ENCODE measurements around the gene RAD51. TPM values are rescaled to one million over a fixed set of nuclear protein-coding genes. Genes with fewer than 3 reads are reported as not detected.

The RAD51 gene
- total and polyA plus RNA-seq, 2 donors: 1.2 to 12.3 TPM

DNA sequence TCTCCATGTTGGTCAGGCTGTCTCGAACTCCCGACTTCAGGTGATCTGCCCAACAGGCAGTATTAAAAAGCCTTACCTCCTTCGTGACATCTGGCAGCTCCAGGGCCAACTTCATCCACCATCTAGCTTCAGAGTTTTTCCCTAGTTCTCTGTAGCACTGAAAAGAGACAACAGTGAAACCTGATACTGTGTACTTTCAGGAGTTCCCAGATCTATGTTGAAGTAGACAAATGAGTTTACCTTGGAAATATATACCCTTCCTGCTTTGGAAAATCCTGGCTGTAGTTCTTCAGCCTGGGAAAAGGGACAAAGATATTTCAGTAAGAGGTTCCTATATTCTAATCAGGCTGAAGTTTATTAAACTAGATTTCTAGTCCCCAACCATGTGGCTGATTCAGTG is 42.1 kb downstream of the RAD51 start:
- Histone ChIP-seq H3K27me3 (ENCODE audit: control insufficient read depth in 2 of 2, insufficient read depth in 1 of 2, low read length in 1 of 2) (no peaks in the 10 kb centered on the region), H3K4me1 (ENCODE audit: control insufficient read depth in 2 of 2, insufficient read depth in 2 of 2, low read length in 2 of 2) (no peaks in the 10 kb centered on the region), H3K27ac (ENCODE audit: low read depth in 1 of 2, low read length in 1 of 2) (peak overlapping the region in 1 of 2 donors; percentile 58), H3K4me3 (ENCODE audit: low read length in 2 of 2) (no peak overlapping the region), H3K36me3 (ENCODE audit: control insufficient read depth in 2 of 2, insufficient read depth in 2 of 2, low read length in 1 of 2) (peaks cover 65 to 82% of the 10 kb centered on the region in 2 donors), H3K9me3 (ENCODE audit: control insufficient read depth in 2 of 2, insufficient read depth in 1 of 2, low read length in 1 of 2) (no peaks in the 10 kb centered on the region)
- 95% methylated on average over 3 of the region's 3 CpGs for WGBS
- DNase-seq (ENCODE audit: low read depth in 6 of 9, low spot score in 9 of 9): no peak

DNA sequence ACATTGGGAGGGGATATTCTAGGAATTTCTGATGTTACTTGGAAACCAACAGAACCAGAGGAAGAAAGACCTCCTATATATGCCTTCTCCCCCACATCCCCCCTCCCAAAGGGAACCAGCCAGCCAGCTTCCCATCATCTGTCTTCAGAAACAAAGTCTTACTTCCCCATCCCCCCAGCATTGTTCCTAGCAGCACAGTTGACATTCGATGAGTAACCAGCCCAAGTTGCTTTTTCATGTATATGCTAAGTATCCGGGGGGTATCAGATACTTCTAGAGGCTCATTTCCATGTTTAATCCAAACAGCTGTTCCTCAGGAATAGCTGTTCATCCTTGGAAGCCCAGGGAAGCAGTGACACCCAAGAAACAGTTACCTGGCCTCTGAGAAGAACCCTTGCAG is 44.1 kb downstream of the RAD51 start:
- H3K27me3 ChIP-seq (ENCODE audit: control insufficient read depth in 2 of 2, insufficient read depth in 1 of 2, low read length in 1 of 2): no peaks in the 10 kb centered on the region
- no peak overlapping the region for H3K27ac ChIP-seq (ENCODE audit: low read depth in 1 of 2, low read length in 1 of 2)
- no peak overlapping the region for H3K4me3 ChIP-seq (ENCODE audit: low read length in 2 of 2)
- peaks cover 0 to 4% of the 10 kb centered on the region in 2 donors for H3K4me1 ChIP-seq (ENCODE audit: control insufficient read depth in 2 of 2, insufficient read depth in 2 of 2, low read length in 2 of 2)
- WGBS: 84% methylated on average over 2 of the region's 2 CpGs
- peaks cover 74 to 83% of the 10 kb centered on the region in 2 donors for H3K36me3 ChIP-seq (ENCODE audit: control insufficient read depth in 2 of 2, insufficient read depth in 2 of 2, low read length in 1 of 2)
- DNase-seq (ENCODE audit: low read depth in 6 of 9, low spot score in 9 of 9): no peak
- H3K9me3 ChIP-seq (ENCODE audit: control insufficient read depth in 2 of 2, insufficient read depth in 1 of 2, low read length in 1 of 2): no peaks in the 10 kb centered on the region

DNA sequence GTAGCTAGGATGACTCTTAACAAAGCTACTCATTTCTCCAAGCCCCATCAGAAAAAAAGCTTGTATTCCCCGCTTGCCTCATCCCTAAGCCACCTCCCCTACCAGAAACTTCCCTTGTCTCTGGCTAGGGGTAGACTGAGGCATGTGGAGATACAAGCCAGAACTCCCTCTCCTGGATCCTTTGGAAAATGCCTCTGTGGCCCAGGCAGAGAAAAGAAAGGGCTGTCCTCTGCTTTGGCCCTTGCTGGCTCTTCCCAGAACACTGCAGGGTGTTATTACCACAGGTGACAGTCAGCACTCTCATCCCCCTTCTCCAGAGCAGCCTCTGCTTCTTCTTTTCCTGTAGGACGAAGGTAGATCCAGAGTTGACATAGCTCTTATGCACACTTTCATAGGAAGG is 44.9 kb downstream of the RAD51 start:
- WGBS: 98% methylated on average over 2 of the region's 2 CpGs
- H3K4me1 ChIP-seq (ENCODE audit: control insufficient read depth in 2 of 2, insufficient read depth in 2 of 2, low read length in 2 of 2): peaks cover 0 to 6% of the 10 kb centered on the region in 2 donors
- no peak overlapping the region for H3K4me3 ChIP-seq (ENCODE audit: low read length in 2 of 2)
- H3K9me3 ChIP-seq (ENCODE audit: control insufficient read depth in 2 of 2, insufficient read depth in 1 of 2, low read length in 1 of 2): no peaks in the 10 kb centered on the region
- no peak for DNase-seq (ENCODE audit: low read depth in 6 of 9, low spot score in 9 of 9)
- no peak overlapping the region for H3K27ac ChIP-seq (ENCODE audit: low read depth in 1 of 2, low read length in 1 of 2)
- no peaks in the 10 kb centered on the region for H3K27me3 ChIP-seq (ENCODE audit: control insufficient read depth in 2 of 2, insufficient read depth in 1 of 2, low read length in 1 of 2)
- H3K36me3 ChIP-seq (ENCODE audit: control insufficient read depth in 2 of 2, insufficient read depth in 2 of 2, low read length in 1 of 2): peaks cover 74 to 83% of the 10 kb centered on the region in 2 donors

DNA sequence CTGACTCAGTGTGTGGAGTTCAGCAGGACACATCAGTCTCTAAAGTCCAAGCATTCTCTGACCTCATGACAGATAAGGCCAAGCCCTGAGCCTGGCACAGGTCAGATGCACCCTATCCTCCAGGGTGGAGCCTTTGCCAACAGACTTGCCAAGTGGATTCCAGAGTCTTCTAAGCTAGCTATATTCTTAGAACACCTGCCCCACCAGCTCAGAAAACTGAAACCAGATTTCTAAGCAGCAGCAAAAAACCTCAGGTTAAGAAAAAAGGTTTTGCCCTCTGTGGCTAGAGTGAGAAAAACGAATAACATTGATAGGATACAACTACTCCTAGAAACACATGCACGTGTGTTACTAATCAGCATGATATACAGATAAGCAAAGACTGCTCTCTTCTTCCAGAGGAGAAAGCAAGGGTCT is 48.5 kb downstream of the RAD51 start:
- 88% methylated on average over 2 of the region's 2 CpGs for WGBS
- H3K27me3 ChIP-seq (ENCODE audit: control insufficient read depth in 2 of 2, insufficient read depth in 1 of 2, low read length in 1 of 2): no peaks in the 10 kb centered on the region
- H3K4me3 ChIP-seq (ENCODE audit: low read length in 2 of 2): no peak overlapping the region
- peak overlapping the region in 1 of 2 donors; percentile 18 for H3K27ac ChIP-seq (ENCODE audit: low read depth in 1 of 2, low read length in 1 of 2)
- H3K9me3 ChIP-seq (ENCODE audit: control insufficient read depth in 2 of 2, insufficient read depth in 1 of 2, low read length in 1 of 2): no peaks in the 10 kb centered on the region
- peaks cover 69 to 75% of the 10 kb centered on the region in 2 donors for H3K36me3 ChIP-seq (ENCODE audit: control insufficient read depth in 2 of 2, insufficient read depth in 2 of 2, low read length in 1 of 2)
- H3K4me1 ChIP-seq (ENCODE audit: control insufficient read depth in 2 of 2, insufficient read depth in 2 of 2, low read length in 2 of 2): peaks cover 0 to 6% of the 10 kb centered on the region in 2 donors
- DNase-seq (ENCODE audit: low read depth in 6 of 9, low spot score in 9 of 9): no peak

DNA sequence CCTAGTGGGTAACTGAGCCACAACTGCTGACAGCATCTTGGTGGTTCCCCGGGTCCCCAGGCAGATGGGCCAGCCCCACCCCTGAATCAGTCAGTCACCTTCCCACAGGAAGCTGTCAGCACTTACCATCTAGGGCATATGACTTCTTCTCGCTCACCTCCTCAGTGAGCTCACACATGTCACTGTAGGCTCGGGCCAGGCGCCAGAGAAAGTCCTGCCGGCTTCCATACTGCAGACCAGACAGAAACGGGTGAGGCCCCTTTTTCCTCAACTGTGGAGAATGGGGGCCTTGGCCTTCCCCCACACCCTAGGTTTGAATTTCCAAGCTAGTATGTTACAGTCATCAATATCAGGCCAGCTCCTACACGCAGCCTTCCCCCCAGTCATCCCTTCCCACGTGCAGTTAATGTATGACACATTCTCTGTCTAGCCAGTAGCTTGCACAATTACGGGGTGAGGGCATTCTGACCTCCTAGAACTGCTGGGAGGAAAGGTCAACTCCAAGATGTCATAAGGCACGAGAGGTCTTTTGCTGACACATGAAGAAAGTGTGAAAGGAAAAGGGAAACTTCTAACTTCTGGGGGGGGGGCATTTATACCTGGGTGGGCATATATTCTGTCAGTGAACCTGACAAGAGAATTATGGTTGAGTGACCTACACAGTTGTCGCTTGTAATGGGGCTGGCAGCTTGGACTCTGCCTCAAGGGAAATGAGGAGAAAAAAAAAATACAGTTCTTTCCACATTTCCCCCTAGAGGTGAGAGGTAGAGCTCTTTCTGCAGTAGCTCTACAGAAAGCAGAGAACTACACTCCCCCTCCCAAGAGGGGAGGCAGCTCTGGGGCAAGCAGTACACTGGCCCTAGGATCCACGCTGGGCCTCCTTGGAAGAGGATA is 49.2 kb downstream of the RAD51 start:
- Histone ChIP-seq H3K4me1 (ENCODE audit: control insufficient read depth in 2 of 2, insufficient read depth in 2 of 2, low read length in 2 of 2) (peaks cover 0 to 6% of the 10 kb centered on the region in 2 donors), H3K36me3 (ENCODE audit: control insufficient read depth in 2 of 2, insufficient read depth in 2 of 2, low read length in 1 of 2) (peaks cover 64 to 70% of the 10 kb centered on the region in 2 donors), H3K4me3 (ENCODE audit: low read length in 2 of 2) (no peak overlapping the region), H3K9me3 (ENCODE audit: control insufficient read depth in 2 of 2, insufficient read depth in 1 of 2, low read length in 1 of 2) (no peaks in the 10 kb centered on the region), H3K27me3 (ENCODE audit: control insufficient read depth in 2 of 2, insufficient read depth in 1 of 2, low read length in 1 of 2) (no peaks in the 10 kb centered on the region), H3K27ac (ENCODE audit: low read depth in 1 of 2, low read length in 1 of 2) (peak overlapping the region in 1 of 2 donors; percentile 18)
- 91% methylated on average over 12 of the region's 12 CpGs for WGBS
- no peak for DNase-seq (ENCODE audit: low read depth in 6 of 9, low spot score in 9 of 9)

DNA sequence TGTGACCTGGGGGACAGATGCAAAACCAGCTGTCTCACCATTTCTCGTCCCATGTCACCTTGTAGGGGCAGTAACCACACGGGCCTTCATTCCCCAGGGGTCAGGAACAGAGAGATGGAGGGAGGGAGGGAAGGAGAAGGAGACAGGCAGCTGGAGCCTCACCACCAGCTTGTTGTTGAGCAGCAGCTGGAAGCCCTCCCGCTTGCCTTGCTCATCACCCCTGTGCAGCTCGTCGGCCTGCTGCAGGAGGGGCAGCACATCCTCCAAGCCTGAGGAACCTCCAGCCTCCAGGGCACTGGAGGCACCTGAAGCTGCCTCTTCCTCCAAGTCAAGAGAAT is 49.8 kb downstream of the RAD51 start:
- Histone ChIP-seq H3K27ac (ENCODE audit: low read depth in 1 of 2, low read length in 1 of 2) (no peak overlapping the region), H3K27me3 (ENCODE audit: control insufficient read depth in 2 of 2, insufficient read depth in 1 of 2, low read length in 1 of 2) (no peaks in the 10 kb centered on the region), H3K36me3 (ENCODE audit: control insufficient read depth in 2 of 2, insufficient read depth in 2 of 2, low read length in 1 of 2) (peaks cover 64 to 65% of the 10 kb centered on the region in 2 donors), H3K4me3 (ENCODE audit: low read length in 2 of 2) (no peak overlapping the region), H3K9me3 (ENCODE audit: control insufficient read depth in 2 of 2, insufficient read depth in 1 of 2, low read length in 1 of 2) (no peaks in the 10 kb centered on the region), H3K4me1 (ENCODE audit: control insufficient read depth in 2 of 2, insufficient read depth in 2 of 2, low read length in 2 of 2) (peaks cover 0 to 6% of the 10 kb centered on the region in 2 donors)
- no peak for DNase-seq (ENCODE audit: low read depth in 6 of 9, low spot score in 9 of 9)
- WGBS: 91% methylated on average over 5 of the region's 5 CpGs

DNA sequence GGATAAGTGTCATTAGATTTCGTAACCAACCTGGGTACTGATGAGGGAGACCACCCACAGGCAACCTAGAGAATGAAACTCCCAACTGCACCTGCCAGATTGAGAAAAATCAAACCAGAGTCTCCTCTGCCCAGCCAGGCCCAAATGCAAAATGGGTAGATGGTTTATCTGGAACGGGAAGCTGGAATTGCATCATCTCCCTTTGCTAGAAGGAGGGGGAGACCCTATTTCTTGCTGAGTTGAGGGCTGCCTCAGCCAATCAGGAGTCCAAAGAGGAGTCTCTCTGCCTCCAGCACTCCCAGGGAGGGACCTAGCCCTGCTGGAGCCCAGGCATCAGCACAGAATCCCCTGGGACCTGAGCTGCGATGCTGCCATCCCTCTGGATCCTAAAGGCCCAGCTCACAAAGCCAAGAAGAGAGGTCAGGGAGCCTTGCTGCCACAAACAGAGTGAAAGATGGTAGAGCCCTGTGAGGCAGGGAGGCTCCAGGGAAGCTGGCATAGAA is 52.0 kb downstream of the RAD51 start:
- WGBS: 96% methylated on average over 3 of the region's 3 CpGs
- Histone ChIP-seq H3K27ac (ENCODE audit: low read depth in 1 of 2, low read length in 1 of 2) (no peak overlapping the region), H3K27me3 (ENCODE audit: control insufficient read depth in 2 of 2, insufficient read depth in 1 of 2, low read length in 1 of 2) (no peaks in the 10 kb centered on the region), H3K4me3 (ENCODE audit: low read length in 2 of 2) (no peak overlapping the region), H3K9me3 (ENCODE audit: control insufficient read depth in 2 of 2, insufficient read depth in 1 of 2, low read length in 1 of 2) (no peaks in the 10 kb centered on the region), H3K36me3 (ENCODE audit: control insufficient read depth in 2 of 2, insufficient read depth in 2 of 2, low read length in 1 of 2) (peaks cover 62 to 67% of the 10 kb centered on the region in 2 donors), H3K4me1 (ENCODE audit: control insufficient read depth in 2 of 2, insufficient read depth in 2 of 2, low read length in 2 of 2) (peaks cover 0 to 6% of the 10 kb centered on the region in 2 donors)
- DNase-seq (ENCODE audit: low read depth in 6 of 9, low spot score in 9 of 9): no peak

DNA sequence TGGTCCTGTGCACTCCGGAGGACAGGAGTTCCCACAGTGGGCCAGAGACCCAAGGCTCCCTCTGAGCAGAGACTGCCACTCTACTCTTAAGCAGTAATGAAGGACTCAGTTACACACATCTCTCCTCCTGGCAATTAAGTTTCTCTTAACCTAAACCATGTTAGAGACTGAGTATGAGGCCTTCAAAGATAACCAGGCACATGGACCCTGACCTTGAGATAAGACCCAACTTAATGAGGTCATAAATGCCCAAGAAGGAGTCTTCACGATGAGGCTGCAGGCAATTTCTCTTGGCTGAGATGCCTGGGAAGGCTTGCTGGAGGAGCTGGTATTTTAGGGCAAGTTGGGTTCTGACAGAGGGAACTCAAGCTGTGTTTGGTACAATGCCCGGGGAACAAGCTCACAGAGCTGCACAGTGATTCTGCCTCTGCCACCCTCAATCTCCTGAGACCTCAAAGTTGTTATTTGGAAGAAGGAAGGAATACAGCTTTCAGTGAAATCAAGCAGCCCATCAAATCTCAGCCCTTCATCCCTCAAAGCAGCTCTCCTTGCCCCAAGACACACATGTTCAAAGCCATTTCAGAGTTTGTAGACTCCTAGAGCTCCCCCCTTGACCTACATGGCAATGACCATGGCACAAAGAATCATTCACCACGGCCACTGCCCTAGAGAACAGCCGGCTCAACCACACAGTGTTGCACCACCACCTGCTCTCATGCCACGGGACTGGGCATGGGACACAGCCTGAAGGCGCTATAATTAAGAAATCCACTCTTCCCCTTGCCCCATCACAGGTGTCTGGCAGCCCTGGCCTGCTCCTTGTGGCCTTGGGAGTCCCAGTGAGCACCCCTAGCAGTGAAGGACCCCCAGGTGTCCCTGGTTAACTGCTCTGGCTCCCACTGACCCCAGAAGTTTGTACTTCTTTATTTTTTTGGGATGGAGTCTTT is 53.0 kb downstream of the RAD51 start:
- DNase-seq (ENCODE audit: low read depth in 6 of 9, low spot score in 9 of 9): no peak
- peaks cover 0 to 6% of the 10 kb centered on the region in 2 donors for H3K4me1 ChIP-seq (ENCODE audit: control insufficient read depth in 2 of 2, insufficient read depth in 2 of 2, low read length in 2 of 2)
- H3K27ac ChIP-seq (ENCODE audit: low read depth in 1 of 2, low read length in 1 of 2): no peak overlapping the region
- 97% methylated on average over 7 of the region's 7 CpGs for WGBS
- H3K9me3 ChIP-seq (ENCODE audit: control insufficient read depth in 2 of 2, insufficient read depth in 1 of 2, low read length in 1 of 2): no peaks in the 10 kb centered on the region
- H3K4me3 ChIP-seq (ENCODE audit: low read length in 2 of 2): no peak overlapping the region
- H3K27me3 ChIP-seq (ENCODE audit: control insufficient read depth in 2 of 2, insufficient read depth in 1 of 2, low read length in 1 of 2): no peaks in the 10 kb centered on the region
- peaks cover 59 to 64% of the 10 kb centered on the region in 2 donors for H3K36me3 ChIP-seq (ENCODE audit: control insufficient read depth in 2 of 2, insufficient read depth in 2 of 2, low read length in 1 of 2)

All from thymus (tissue), 11 donors.